Hepatic stellate cell (primary cell): ENCODE data around the gene MOB1A.
"Not testable (repeated sequence)": the region's sequence is repeated elsewhere in the genome, so short reads cannot be mapped to it uniquely, and the experiment has no call there.

Experiments used
- DNase-seq: peaks from one replicate; pipeline ENCODE4 v3.0.0; 2011; ENCODE audit warnings: low spot score

The MOB1A gene

DNA sequence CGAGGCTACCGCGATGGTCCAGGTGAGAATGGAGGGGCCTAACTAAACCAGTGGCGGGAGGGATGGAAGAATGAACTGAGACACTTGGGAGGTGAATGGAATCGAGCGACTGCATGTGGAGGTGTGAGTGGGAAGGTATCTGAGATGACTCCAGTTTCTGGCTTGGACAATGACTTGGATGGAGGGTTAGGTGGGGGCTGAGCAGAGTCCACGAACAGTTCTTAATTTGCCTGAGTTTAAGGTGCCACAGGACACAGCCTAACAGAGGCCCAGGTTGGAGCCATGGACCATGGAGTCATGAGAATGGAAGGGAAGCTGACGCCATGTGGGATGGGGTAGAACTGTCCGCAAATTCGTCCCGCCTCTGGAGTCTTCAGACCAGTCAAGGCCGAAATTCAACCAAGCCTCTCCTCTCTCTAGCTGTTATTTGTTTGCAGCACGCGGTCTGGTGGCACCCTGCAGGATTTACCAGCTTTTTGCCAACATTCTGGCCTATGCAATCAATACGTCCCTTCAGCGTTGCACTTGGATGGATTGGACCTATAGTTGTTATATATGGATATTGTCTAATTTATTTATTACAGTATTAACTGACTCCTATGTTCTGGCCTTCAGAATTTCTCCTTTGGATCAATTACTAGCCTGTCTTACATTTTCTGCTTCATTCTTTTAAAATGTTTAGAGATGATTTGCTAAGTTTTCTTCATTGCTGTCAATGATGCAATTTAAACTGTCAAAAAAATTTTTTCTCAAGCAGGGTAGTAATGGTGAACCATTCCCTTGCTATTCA is 30.0 kb downstream of the MOB1A start:
- no peak for DNase-seq

DNA sequence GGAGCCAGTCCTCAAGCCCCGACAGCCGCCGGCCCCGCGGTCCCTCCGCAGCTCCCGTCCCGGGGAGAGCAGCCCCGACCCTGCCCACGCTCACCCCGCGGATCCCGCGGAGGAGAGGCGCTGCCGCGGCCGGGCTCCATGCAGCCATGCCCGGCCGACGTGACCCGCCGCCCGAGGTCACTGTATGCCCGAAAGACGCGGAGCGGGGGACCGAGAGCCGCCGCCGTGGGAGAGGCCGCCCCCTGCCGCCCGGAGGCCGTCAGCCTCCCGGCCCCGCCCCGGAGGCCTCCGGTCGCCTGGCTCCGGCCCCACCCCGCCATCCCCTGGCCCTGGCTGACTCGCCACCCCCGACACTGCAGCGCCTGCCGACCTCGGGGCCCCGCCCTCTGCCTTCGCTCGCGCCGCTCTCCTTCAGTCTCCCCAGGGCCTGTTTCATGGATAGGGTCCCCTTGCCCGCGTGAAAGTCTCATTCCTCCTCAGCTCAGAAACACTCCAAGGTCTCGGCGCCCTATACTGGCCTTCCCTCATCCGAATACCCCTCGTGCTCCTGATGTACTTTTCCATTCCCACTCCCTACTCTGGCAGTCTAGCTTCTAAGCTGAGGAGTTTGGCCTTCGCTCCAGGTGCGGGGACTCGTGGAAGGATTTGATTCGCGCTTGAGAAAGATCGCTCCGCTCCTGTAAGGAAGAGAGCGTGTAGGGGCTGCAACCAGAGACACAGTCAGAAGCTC is 30.8 kb downstream of the MOB1A start, which contains the start of gene BOLA3:
BOLA3 (minus strand) TSS at position 186 of the 730 bp plus-strand sequence; CDS start at position 148, 38 bp downstream.
- DNase-seq, result peak; percentile 91

DNA sequence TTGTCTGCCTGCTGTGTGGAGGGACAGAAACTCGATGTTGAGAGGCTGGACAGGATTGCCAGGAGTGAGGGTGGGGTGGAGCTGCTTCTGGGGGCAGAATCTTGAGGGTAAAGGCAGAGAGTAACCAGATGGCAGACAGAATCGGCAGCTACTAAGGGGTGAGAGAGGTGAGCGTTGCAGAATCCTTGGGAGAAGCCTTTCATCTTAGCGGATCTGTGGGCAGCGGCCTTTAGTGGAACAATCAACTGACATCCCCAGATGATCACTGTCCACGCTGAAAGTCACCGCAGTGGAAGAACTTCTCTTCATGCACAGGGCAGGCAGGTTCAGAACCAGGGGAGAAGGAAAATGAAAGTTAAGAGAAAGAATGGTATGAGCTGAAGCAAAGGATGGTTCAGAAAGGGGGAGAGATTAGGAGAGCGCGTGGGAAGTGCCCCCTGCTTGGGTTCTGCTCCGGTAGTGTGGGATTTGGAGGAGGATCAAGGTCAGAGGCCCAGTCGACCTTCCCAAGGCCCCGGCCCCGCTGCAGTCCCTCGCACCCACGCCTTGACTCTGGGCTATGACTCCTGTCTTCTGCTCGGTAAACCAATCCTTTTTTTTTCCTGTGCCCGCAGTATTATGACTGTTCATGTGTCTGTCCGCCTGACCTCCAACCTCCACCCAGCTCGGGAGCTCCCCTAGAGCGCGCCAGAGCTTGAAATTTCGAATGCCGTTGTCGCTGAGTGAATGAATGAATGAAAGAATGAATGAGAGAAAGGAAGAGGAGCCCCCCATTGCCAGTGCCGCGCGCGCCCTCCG is 31.6 kb downstream of the MOB1A start:
- peak; percentile 49 for DNase-seq

DNA sequence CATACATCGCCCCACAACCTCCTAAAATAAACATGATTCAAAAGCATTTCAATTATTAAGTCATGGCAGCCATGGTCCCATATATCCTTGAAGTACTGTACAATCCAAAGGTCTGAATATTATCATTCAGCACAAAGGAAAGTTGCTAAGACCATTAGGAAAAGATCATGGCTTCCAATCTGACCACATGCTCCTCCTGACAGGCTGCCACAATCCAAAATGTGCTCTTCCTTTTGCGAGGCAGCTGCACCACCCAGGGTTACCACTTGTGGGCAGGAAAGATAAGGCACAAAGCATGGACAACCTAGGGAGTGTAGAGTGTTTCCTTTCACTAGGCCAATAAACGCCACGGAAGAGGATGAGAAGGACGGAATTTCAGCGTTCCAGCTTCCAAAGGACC is 36.3 kb downstream of the MOB1A start:
- no peak for DNase-seq

DNA sequence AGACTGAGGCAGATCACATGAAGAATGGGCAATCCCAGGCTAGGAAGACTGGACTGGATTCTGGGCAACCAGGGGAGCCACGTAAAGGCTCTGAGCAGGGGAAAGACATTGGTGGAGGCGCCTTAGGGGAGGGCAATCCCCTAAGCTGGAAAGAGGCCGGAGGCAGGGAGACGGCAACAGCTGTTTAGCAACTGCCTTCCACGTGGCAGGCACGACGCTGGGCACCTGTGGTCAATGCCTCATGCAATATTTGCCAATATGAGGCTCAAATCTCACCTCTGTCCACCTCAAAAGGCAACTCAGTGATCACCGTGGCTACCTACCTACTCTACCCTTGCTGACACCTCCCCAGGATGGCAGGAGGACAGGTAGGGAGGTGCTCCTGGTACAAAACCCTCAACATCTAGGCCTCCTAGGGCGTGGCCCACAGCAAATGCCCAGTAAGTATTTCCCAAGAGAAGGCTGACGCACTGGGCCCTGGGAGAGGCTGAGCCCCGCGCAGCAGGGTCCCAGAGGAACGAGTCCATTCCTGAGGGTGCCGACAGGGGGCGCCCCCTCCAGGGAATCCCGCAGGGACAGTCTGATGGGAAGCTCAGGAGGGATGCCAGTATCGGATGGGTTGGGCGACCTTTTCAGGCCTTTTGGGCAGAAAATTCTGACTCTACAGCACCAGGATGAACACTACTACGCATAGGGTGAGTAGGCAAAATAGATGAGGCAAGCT is 39.9 kb downstream of the MOB1A start:
- no peak for DNase-seq

DNA sequence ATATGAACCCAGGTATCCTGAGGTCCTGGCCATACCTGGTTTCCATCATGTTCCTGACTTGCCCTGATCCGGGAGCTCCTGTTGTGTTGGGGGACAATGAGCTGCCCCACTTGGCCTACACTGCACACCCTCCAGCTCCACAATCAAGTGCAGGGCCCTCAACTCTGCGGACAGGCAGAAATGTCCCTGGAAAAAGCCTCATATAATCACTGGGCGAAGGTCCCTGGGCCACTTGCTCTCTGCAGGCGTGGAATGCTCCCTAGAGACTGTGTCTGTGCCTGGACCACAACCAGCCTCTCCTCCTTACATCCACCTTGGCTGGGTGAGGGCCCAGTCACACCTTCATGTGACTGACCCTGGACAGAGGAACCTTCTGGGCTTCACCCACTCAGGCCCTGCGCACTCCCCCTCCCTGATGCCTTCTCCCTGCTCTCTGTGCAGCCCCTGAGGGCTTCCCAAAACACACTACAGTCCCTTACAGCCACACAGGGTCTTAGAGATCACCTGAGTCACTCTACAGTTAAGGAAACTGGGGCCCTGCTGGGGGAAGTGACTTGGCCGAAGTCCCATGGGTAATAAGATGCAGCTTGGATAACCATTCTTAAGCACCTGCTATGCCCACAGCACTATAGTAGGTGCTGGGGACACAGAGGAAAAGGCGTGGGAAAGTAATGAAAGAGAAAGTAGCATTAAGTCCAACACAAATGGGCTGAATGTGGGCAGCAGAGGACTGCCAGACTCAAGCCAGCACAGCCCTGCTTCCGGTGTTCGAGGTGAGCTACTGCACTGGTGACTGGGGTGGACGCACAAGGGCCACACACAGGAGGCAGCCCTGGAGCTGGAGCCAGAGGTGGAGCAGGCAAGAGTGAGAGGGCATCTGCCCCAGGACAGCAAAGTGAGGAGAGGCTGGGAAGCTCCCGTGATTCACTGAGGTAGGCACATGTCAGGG is 40.8 kb downstream of the MOB1A start:
- no peak for DNase-seq

DNA sequence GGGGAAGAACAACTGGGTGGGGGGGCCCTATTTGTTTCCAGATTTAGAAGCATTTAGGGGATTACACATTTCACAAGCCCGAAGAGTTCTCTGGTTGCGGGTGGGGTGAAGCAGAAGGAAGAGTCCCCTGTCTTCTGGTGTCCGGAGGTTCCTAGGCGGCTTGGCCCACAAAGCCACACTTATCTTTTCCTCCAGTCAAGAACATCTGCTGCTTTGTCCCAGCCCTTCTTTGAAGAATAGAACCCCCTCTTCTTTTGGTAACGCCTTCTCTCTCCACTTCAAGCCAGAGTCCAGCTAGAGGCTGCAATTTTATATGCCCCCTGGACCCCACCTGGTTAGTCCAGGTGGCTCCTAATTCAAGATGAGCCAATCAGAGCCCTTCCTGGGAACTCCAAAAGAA is 46.8 kb downstream of the MOB1A start:
- DNase-seq, result no peak

DNA sequence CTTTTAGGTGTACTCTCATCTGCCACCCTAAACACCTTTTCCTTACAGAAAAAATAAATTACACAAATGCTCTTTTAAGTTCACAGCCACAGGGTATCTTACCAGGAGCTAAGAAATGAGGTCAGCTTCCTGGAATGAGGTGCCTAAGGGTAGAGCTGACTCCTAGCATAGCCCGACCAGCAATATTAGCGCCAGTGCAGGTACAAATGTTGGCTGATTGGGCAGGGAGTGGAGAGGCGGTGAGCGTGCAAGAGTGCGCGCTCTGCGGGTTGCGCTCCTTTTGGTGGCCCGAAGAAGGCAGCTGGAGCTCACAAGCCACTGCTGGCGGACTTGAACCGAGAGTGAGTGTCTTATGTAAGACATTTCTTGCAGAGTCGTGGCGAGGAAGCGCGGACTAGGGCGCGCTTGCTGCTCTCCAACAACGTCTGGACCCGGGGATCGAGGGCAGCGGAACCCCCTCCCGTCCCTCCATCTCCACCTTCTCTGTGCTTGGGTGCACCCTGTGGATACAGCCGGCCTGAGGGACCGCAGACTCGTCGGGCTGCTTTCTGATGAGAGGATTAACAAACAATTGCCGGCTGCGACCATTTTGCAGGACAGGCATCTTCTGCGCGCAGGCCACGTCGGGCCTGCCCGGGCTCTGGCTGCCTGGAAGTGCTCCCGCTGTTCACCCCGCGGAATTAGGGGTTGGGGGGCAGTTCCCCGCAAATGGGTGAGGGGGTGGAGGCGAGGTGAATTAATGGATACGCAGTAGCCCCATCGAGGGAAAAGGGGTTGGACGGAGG is 48.3 kb downstream of the MOB1A start:
- no peak for DNase-seq

DNA sequence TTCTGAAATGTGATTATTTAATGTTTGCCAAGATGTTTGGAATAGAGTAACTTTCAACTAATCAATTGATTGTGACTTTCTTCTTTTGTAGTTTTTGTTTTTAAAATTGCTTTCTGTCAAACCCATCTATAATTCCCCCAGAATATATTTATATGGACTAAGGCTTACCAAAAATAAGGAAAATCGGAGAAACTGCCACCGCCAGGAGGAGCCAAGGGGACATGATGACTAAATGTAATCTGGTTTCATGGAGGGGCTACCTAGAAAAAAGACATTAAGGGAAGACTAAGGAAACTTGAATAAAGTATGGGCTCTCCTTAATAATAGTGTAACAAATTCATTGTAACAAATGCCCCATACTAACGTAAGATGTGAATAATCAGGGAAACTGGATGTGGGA is 50.5 kb downstream of the MOB1A start:
- DNase-seq, result no peak

DNA sequence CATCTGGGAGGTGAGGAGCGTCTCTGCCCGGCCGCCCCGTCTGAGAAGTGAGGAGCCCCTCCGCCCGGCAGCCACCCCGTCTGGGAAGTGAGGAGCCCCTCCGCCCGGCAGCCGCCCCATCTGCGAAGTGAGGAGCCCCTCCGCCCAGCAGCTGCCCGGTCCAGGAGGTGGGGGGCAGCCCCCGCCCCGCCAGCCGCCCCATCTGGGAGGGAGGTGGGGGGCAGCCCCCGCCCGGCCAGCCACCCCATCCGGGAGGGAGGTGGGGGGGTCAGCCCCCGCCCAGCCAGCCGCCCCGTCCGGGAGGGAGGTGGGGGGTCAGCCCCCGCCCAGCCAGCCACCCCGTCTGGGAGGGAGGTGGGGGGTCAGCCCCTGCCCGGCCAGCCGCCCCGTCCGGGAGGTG is 54.7 kb downstream of the MOB1A start:
- DNase-seq, result not testable (repeated sequence)

DNA sequence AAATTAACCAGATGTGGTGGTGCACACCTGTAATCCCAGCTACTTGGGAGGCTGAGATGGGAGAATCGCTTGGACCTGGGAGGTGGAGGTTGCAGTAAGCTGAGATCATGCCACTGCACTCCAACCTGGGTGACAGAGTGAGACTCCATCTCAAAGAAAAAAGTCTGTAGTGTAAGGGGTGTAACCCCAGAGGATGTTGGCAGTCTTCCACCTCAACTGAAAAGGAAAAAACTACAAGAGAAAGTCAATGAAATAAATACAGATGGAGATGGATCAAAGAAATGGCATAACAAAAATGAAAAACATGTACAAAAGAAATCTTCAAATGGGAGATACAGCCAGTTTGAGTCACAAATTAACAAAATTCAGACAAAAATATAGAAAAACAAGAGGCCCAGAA is 56.8 kb downstream of the MOB1A start:
- DNase-seq, result not testable (repeated sequence)

DNA sequence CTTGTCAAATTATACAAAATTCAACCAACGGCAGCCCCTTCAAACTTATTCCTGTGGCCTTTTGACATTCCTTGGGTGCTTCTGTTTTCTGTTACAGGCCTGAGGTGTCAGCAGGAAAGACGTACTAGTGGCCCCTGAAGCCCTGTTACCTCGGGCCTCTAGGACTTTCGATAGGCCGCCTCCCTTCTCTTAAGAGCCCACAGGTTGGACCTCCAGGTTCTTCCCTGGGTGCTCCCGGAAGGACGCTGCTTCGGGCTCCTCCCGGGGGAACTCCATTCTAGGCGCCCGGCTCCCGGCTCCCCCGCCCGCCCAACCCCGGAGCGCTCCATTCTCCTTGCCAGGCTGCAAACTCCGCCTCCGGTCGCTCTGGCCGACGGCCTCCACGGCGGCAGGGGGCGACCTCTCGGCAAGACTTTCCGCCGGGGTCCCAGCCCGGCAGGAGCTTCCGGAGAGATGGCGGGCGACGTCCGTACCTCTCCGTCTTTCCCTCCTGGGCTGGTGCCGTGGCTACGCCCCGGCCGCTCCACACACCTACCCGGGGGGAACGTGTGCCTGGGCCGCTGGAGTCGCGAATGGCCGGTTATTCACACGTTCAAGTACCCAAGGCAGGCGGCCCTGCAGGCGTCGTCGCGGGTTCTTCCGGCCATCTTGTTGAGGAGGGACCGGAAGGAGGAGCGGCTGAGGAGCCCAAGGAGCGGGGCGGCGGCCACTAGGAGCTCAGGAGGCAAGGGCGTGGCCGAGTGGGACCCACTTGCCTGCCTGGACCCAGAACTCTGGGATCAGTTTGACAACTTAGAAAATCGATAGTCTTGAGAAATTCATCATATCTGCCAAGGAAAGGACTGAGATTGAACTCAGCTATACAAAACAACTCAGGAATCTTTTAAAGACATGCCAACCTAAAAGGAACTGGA is 58.5 kb downstream of the MOB1A start:
- peak; percentile 95 for DNase-seq

DNA sequence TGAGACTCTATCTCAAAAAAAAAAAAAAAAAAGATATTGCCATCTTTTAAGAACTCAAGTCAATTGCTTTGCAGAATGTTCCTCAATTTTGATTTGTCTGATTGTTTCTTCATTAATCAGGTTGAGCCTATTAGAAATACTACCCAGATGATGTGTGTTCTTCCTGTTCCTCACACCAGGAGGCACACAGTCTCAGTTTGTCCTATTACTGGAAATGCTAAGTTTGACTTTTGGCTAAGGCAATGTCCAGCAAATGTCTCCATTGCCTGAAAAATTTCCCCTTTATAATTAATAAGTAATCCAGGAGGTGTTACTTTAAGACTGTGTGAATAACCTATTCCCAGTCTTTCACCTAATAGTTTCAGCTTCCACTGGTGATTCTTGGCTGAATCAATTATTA is 59.3 kb downstream of the MOB1A start:
- DNase-seq, result peak; percentile 48

DNA sequence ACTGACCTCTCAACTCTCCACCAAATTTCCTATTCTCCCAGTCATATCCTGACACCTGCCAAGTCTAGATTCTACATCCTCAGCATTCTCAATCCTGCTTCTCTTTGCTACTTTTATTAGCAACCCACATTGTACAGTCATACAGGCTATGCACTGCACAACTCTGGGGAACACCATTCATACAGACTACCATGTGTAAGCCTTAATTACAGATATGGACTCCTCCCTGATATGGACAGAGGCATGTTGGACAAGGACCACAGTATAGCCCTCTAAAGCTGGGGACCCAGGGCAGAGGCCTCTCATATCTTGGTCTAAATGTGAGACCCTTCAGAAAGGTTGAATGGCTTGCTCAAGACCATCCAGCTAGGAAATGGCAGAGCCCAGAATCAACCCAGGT is 67.3 kb downstream of the MOB1A start:
- no peak for DNase-seq

DNA sequence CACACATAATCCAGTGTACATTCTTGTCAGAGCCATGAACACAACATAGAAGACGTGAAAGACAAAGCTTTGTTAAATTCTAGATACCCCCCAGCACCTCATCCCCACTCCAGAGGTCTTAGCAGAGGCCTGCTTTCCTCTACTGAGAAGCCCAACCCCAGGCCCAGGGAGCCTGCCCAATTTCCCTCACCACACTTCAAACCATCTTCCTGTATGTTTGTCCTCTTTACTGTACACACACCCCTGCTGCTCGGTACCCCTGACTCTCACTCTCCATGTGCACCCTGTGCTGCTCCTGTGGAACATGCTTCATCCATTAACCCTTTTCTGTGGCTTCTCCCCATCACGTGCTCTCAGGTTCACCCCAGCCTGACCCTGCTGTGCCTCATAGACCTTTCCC is 68.1 kb downstream of the MOB1A start:
- no peak for DNase-seq

DNA sequence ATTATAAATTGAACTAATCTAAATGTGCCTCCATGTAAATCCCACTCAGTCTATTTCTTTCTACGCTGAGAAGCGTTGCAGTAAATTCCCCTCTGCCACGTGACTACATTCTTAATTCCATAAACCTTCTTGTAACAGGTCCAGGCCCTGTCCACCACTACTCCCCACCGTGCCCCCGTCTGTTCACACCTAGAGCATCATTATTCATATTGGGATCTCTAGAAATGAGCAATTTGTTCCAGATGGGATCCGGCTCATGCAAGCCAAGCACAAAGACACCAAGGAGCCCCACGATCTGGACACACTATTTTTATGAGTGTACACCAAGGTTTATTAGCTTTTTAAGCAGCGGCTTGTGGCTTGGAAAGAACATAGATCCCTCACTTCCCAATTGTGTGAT is 69.1 kb downstream of the MOB1A start:
- no peak for DNase-seq

DNA sequence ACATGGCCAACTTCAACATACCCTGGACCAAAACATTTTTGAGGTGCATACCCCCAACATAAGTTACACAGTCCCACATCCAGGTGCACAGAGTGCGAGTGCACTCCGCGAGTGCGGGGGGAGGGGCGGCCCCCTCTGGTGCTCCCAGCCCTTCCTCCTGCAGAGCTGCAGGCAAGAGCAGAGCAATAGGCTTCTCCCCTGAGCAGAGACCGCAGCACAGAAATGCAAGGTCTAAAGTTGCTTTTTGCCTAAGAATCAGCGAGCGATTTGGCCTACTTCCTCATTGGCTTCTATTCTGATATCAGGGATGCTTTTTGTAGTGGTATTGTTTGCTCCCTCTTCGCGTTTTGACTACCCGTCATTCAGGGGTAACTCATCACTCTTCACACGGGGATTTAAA is 71.6 kb downstream of the MOB1A start:
- DNase-seq, result no peak

DNA sequence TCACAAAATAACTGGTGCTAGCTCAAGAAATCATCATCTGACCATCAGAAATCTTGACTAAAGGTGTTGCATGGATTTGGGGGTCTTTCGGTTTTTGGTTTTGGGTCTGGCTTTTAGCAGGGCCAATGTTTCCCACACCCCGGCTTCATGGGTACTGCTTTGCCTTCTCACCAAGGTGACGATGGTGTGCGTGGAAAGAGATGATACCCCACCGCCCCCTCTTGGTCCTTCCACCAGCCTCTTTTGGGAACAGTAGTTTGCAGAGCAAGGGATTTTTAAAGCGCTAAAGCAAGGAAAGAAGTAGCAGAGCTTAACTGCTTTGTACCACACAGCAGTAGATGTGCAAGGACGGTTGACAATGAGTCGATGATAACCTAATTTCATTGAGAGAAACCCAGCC is 73.3 kb downstream of the MOB1A start:
- DNase-seq, result no peak

DNA sequence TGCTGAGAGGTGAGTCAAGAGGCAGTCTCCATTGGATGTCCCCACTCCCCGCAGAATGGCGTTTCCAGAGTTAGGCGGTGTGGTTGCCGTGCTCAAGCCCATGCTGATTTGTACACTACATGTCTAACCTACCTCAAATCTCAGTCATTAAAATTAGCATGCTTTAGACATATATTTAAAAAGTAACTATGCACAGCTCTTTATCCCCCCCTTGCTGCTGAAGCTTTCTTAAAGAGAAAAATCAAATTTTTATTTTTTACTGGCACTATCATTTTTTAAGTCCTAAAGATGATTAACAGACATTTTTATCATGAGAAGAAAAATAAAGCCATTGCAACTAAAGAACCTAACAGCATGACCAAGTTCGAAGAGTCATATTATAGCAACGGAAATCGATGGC is 73.8 kb downstream of the MOB1A start:
- no peak for DNase-seq
